ENCODE results near the gene DAG1. TPM values are rescaled to one million over a fixed set of nuclear protein-coding genes. Genes with fewer than 3 reads are reported as not detected.
A peak's percentile ranks its signal among the peaks of the same experiment; 100 is the strongest.

The DAG1 gene
- total RNA-seq, 2 experiments from 2014 or later = 10.9 to 14.9 TPM

DNA sequence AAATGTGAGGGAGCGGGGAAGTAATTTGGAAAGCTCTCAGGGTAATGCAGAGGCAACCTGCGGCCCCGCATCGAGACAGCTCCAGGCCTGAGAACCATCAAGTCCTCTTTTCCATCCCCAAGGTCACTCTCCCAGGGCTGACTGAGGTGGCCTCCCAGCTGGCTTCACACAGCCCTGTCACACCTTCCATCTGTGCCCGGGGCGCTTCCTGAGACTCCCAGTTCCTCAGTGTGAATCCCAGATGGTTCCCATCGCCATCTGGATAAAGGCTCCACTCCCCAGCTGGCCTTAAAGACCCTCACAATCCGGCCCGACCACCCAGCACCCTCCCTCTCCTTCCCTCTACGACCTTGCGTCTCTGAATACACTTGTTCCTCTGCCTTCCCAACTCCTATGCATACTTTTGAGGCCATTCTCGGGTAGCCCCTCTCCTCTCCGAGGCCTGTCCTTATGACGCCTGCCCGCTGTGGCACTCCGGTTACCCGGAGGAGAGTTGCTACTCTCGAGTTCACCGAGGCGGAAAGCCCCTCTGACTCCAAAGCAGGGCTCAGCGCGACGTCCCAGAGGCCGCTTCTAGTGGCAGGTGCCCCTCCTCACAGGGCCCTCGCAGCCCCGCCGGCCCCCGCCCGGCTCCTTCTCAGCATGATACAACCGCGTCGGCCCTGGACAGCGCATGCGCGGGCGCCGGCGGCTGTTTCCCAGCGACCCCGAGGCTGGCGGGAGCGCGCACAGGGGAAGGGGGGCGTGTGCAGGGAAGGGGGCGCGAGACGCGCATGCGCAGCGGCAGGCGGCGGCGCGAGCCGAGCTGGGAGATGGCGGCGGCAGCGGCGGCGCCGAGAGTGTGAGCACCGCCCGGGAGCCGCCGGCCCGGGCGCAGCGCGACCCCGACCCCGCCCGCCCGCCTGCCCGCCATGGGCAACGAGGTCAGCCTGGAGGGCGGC is 83.9 kb downstream of the DAG1 start, which contains the start of gene BSN:
Gene BSN, plus strand, starts transcription at position 786 of the 941 bp plus-strand sequence. Its CDS starts 126 bp downstream, at position 912.
- H3K4me2 ChIP-seq (ENCODE audit: low read length) = peak within 1 kb of the TSS; percentile 75
- no peaks in the 10 kb centered on the region for H3K9me2 ChIP-seq (ENCODE audit: insufficient read depth, low read length)
- H3K9me3 ChIP-seq (ENCODE audit: low read length) = no peaks in the 10 kb centered on the region
- H3K4me1 ChIP-seq (ENCODE audit: insufficient read depth, low read length, poor library complexity, severe bottlenecking) = peaks cover 11% of the 10 kb centered on the region
- peak within 1 kb of the TSS; percentile 69 for H3K4me3 ChIP-seq (ENCODE audit: low read depth, low read length, poor library complexity, severe bottlenecking)
- no peaks in the 10 kb centered on the region for H3K79me2 ChIP-seq (ENCODE audit: insufficient read depth, low read depth, low read length)
- intact Hi-C loops (cut with micrococcal nuclease; ENCODE audit: unreplicated experiment) = no loop called here
- no peak within 1 kb of the TSS for H3K27ac ChIP-seq (ENCODE audit: low read depth, low read length, poor library complexity, severe bottlenecking)
- ChIA-PET CTCF (ENCODE audit: unreplicated experiment) (no interaction called here), POLR2A (interaction anchor here (0.6 to 1.3 kb wide), 4 partner anchors 34 to 1153 kb away, joined by 3 read pairs; no protein-coding TSS in a partner anchor)
- no peaks in the 10 kb centered on the region for H4K20me1 ChIP-seq (ENCODE audit: insufficient read depth, low read length)
- DNase-seq (ENCODE audit: low spot score) = peak; percentile 94
- BruUV-seq (replicated peaks) = no TSS peak
- TF ChIP-seq, protein P1, sequence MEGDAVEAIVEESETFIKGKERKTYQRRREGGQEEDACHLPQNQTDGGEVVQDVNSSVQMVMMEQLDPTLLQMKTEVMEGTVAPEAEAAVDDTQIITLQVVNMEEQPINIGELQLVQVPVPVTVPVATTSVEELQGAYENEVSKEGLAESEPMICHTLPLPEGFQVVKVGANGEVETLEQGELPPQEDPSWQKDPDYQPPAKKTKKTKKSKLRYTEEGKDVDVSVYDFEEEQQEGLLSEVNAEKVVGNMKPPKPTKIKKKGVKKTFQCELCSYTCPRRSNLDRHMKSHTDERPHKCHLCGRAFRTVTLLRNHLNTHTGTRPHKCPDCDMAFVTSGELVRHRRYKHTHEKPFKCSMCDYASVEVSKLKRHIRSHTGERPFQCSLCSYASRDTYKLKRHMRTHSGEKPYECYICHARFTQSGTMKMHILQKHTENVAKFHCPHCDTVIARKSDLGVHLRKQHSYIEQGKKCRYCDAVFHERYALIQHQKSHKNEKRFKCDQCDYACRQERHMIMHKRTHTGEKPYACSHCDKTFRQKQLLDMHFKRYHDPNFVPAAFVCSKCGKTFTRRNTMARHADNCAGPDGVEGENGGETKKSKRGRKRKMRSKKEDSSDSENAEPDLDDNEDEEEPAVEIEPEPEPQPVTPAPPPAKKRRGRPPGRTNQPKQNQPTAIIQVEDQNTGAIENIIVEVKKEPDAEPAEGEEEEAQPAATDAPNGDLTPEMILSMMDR (conservative IDR thresholded peaks at IDR 0.05; ENCODE audit: low read length) = no peak
- no peak for TF ChIP-seq EZH2phosphoT487 (IDR thresholded peaks at IDR 0.05; ENCODE audit: borderline replicate concordance, low read depth, low read length)
- peak within 1 kb of the TSS; percentile 99 for H2AFZ ChIP-seq (ENCODE audit: low read length)
- no peaks in the 10 kb centered on the region for H3K36me3 ChIP-seq (ENCODE audit: insufficient read depth, low read length)

DNA sequence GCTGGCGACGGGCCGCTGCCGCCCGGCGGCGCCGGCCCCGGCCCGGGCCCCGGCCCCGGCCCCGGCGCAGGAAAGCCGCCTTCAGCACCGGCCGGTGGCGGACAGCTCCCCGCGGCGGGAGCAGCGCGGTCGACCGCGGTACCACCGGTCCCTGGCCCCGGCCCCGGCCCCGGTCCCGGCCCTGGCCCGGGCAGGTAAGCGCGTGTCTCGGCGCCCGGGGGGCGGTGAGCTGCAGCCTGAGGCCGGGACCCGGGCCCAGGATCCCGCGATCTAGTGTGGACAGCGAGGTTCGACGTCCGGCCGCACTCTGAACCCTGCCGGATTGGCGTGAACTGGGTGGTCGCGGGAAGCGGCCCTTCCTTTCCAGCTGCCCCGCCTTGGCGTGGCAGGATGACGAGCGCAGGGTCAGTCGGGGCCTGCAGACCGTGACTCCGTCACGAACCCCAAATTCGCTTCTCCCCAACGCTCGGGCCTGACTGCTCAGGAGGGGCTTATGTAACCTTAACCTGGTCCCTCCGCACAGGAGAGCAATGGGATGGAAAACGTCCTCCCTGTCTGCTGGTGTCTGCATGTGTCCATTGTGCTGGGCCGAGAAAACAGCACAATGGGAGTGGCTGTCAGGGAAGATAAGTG is 84.7 kb downstream of the DAG1 start:
- TF ChIP-seq, protein P1 (conservative IDR thresholded peaks at IDR 0.05; ENCODE audit: low read length) = no peak
- no peak for TF ChIP-seq EZH2phosphoT487 (IDR thresholded peaks at IDR 0.05; ENCODE audit: borderline replicate concordance, low read depth, low read length)
- H3K9me3 ChIP-seq (ENCODE audit: low read length) = no peaks in the 10 kb centered on the region
- intact Hi-C loops (cut with micrococcal nuclease; ENCODE audit: unreplicated experiment) = no loop called here
- peak overlapping the region; percentile 71 for H3K4me2 ChIP-seq (ENCODE audit: low read length)
- no peaks in the 10 kb centered on the region for H3K79me2 ChIP-seq (ENCODE audit: insufficient read depth, low read depth, low read length)
- ChIA-PET CTCF (ENCODE audit: unreplicated experiment) (no interaction called here), POLR2A (interaction anchor here (0.6 to 1.3 kb wide), 3 partner anchors 35 to 1154 kb away, joined by 3 read pairs; no protein-coding TSS in a partner anchor)
- no peak overlapping the region for H3K27ac ChIP-seq (ENCODE audit: low read depth, low read length, poor library complexity, severe bottlenecking)
- no peaks in the 10 kb centered on the region for H3K9me2 ChIP-seq (ENCODE audit: insufficient read depth, low read length)
- H3K4me3 ChIP-seq (ENCODE audit: low read depth, low read length, poor library complexity, severe bottlenecking) = peak overlapping the region; percentile 66
- H4K20me1 ChIP-seq (ENCODE audit: insufficient read depth, low read length) = no peaks in the 10 kb centered on the region
- H3K4me1 ChIP-seq (ENCODE audit: insufficient read depth, low read length, poor library complexity, severe bottlenecking) = peaks cover 11% of the 10 kb centered on the region
- no peaks in the 10 kb centered on the region for H3K36me3 ChIP-seq (ENCODE audit: insufficient read depth, low read length)
- no peak overlapping the region for H2AFZ ChIP-seq (ENCODE audit: low read length)
- DNase-seq (ENCODE audit: low spot score) = peak; percentile 63
- no TSS peak for BruUV-seq (replicated peaks)

Data from OCI-LY7 (cell line).